NCI-H128 (cell line): Measurements from ENCODE around the gene TAF9.
"Not testable (repeated sequence)": the region's sequence is repeated elsewhere in the genome, so short reads cannot be mapped to it uniquely, and the experiment has no call there.

Source experiments
- DNase-seq: peaks from one replicate; lab custom pipeline; 2025; ENCODE audit not compliant: unreplicated experiment; lab: John Stamatoyannopoulos, UW

The TAF9 gene

DNA sequence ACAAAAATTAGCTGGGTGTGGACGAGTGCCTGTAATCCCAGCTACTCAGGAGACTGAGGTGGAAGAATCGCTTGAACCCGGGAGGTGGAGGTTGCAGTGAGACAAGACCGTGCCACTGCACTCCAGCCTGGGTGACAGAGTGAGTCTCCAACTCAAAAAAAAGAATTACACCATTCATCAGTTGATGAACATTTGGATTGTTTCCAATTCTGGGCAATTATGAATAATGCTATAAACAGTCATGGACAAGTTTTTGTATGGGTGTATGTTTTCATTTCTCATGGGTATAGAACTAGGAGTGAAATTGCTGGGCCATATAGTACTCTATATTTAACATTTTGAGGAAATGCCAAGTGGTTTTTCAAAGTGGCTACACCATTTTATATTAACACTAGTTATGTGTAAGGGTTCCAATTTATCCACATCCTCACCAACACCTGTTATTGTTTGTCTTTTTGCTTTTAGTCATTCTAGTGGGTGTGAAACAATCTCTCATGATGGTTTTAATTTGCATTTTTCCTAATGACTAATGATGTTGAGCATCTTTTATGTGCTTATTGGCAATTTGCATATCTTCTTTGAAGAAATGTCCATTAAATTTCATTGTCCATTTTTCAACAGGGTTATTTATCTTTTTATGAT is 27.7 kb downstream of the TAF9 start:
- DNase-seq, result no peak

DNA sequence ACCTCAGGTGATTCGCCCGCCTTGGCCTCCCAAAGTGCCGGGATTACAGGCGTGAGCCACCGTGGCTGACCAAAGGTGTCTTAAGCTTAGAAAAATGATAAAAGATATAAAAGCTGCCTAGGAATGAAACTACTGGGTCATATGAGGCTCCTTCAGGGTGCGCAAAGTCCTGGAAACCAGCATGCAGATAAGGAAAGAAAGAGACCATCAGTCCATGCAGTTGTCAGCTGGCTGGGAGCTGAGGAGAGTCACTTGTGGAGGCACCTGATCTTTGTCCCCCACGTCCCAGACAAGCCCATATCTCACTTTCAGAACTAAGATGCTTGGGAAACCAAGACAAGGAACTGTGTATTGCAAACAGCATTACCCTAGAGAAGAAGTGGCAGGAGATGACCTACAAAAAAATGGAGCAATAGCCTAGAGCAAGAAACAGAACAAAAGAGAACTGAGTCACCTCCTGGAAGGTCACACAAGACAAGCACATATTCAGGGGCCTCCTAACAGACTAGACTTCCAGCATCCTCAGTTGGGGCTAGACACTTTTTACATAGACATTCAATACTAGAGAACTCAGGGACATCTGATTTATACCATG is 33.9 kb downstream of the TAF9 start:
- no peak for DNase-seq

DNA sequence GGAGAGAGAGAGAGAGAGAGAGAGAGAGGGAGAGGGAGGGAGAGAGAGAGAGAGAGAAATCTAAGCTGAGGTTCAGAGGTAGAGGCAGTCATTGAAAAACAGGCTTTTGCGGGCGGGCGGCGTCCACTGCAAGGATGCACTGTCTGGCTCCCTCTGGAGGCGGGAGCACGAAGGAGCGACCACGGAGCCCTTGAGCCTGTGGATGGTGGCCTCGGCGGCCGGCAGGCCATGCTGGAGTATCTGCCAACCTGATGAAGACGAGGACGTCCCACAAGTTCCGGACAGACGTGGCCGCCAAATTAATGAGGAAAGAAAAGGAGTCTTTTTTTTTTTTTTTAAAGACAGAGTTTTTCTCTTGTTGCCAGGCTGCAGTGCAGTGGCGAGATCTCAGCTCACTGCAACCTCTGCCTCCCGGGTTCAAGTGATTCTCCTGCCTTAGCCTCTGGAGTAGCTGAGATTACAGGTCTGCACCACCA is 34.5 kb downstream of the TAF9 start:
- DNase-seq, result peak; percentile 33

DNA sequence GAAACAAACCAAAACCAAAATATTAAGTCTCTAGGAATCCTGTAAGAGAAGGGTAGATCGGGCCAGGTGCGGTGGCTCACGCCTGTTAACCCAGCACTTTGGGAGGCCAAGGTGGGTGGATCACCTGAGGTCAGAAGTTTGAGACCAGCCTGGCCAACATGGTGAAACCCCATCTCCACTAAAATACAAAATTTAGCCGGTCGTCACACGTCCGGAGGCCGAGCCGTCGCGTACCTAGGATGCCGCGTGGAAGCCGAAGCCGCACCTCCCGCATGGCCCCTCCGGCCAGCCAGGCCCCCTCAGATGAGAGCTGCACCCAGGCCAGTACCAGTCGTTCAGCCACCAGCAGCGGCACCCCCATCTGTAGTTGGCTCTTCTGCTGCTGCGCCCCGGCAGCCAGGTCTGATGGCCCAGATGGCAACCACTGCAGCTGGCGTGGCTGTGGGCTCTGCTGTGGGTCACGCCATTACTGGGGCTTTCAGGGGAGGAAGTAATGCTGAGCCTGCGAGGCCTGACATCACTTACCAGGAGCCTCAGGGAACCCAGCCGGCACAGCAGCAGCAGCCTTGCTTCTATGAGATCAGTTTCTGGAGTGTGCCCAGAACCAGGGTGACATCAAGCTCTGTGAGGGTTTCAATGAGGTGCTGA is 35.5 kb downstream of the TAF9 start:
- not testable (repeated sequence) for DNase-seq

DNA sequence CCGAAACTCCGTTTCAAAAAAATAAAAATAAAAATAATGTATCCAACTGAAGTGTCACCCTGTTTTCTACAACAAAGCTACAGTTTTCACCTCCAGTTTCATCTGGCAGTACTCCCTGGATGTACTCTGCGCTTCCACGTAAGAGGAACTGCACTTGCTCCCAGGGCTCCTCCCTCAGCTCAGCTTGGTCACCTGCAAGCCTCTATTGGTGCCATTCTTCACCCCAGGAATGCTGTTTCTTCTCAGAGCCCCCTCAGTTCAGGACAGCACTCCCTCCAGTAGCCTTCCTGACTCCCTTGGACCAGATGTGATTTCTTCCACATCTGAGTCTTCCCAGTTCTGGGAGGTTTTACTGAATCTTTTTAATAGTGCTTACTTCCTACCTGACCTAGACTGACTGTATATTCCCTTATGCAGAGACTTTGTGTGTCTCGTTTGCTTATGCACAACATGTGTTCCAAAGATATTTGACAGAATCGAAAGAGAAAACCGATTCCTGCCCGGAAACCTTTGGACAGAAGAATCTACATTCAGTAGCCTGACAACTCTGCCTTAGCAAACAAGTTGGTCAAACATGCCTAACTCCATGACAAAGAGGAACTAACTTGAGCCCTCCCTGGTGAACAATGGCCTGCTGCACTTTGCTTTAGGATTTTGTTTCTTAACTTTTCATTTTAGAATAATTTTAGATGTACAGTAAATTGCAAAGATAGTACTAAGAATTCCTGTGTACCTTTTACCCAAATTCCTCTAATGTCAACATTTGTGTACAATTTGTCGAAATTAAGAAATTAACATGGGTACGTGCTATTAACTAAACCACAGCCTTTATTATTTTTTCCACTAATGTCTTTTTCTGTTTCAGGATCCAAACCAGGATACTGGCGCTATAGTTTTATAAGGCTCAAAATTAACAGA is 37.5 kb downstream of the TAF9 start:
- DNase-seq, result no peak

DNA sequence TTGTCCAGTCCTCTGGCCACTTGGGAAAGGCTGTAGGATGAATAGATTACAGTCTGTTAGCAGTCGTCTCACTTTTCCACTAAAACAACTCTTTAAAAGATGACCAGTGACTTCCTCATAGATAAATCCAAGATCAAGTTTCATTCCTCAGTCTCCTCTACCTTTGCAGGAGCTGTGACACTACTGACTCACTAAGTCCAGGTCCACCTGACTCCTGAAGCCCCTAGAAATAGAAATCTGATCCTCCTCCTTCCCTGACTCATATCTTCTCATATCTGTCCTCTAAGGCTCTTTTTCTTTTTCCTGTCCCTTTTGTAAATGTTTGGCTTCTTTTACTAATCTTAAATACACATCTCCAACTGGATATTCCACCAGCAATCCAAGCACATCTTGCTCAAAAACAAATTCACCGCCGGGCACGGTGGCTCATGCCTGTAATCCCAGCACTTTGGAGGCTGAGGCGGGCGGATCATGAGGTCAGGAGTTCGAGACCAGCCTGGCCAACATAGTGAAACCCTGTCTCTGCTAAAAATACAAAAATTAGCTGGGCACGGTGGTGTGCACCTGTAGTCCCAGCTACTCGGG is 39.3 kb downstream of the TAF9 start:
- DNase-seq, result no peak

DNA sequence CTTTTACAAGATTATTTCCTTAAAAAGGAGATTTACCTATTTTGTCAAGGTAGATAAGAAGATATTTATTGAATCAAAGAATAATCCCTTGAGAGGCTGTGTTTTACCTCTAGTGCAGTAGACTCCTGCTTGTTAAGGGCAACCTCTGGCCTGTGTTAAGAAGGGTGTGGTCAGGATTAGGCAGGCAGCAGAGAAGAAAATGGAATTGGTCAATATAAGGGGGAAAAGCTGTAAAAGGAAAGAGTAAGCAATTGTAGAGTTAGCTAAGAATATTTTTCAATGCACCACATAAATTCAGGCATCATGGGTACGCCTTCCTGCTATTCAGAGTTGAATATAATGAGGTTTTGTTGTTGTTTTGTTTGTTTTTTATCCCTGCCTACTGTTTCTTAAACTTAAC is 43.0 kb downstream of the TAF9 start:
- no peak for DNase-seq

DNA sequence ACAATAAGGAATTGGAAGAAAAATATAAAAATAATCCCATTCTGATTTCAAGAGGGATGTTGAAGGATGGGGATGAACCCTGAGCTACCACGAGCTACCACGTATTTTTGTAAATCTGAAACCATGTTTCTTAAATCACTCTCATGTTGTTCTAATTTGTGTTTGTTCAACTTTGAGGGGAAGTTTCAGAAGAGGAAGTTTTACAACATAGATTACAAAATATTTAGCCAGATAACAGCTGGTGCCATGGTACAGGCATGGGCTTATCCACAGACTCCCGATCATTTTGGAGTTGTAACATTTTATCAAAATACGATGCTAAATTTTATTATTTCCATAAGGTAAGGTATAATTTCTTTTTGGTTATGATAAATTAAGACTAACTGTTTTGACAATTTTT is 51.9 kb downstream of the TAF9 start:
- no peak for DNase-seq

DNA sequence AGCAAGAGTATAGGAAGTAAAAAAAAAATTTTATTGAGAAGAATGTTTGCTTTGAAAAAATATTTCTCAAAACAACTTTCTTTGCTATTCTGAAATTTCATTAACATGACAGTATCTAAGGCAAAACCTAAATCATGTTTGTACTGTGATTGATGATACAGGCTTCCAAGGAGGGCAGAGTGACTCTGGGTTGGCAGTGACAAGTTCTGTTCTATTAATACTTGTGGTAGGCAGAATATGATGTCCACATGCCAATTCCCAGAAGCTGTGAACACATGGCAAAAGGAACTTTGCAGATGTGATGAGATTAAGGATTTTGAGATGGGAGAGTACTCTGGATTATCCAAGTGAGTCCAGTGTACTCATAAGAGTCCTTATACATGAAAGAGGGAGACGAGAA is 53.3 kb downstream of the TAF9 start:
- no peak for DNase-seq
